Stomach (tissue), 4 donors: ENCODE results near the gene NXT1.

ENCODE experiments used
- CTCF ChIP-seq, 7 experiments: fragments of 450-650 bp in 4 of 7; fragments of 200-600 bp in 3 of 7; sonication (generic) in 3 of 7; IDR thresholded peaks; one replicate each; pipeline ENCODE4 v1.5.1; 2016 to 2019; ENCODE audit warnings: antibody characterized with exemption in 7 of 7, control low read depth in 2 of 7, mild to moderate bottlenecking in 1 of 7
- EP300 ChIP-seq: sonication (generic); formaldehyde crosslinking; IDR thresholded peaks from one replicate; pipeline ENCODE4 v1.6.1; 2017; ENCODE audit warnings: antibody characterized with exemption
- POLR2A ChIP-seq, 4 donors: fragments of 450-650 bp; IDR thresholded peaks; one replicate each; pipeline ENCODE4 v1.6.1; 2016; ENCODE audit warnings: antibody characterized with exemption in 4 of 4, control low read depth in 2 of 4, mild to moderate bottlenecking in 1 of 4, moderate library complexity in 1 of 4
- POLR2AphosphoS5 ChIP-seq, 3 donors: sonication (generic); formaldehyde crosslinking; IDR thresholded peaks; one replicate each; pipeline ENCODE4 v1.6.1; 2016; ENCODE audit warnings: antibody characterized with exemption in 3 of 3

- TF ChIP-seq CTCF (IDR thresholded peaks at IDR 0.05) (no peak), POLR2A (IDR thresholded peaks at IDR 0.05) (no peak), POLR2AphosphoS5 (IDR thresholded peaks at IDR 0.05) (no peak), EP300 (no peak)
These were observed 12.0 kb downstream of the NXT1 start for GRCh38 chr20:23362392-23363256.
